OCI-M2 (cell line): ENCODE data around the gene WNT16.
"Not testable (repeated sequence)": the region's sequence is repeated elsewhere in the genome, so short reads cannot be mapped to it uniquely, and the experiment has no call there.

ENCODE experiments used
- DNase-seq: peaks from one replicate; lab custom pipeline; 2025; ENCODE audit not compliant: unreplicated experiment; lab: John Stamatoyannopoulos, UW

WNT16 gene

GRCh38 chr7:121305109-121305508, 23.7 kb upstream of the WNT16 start:
- DNase-seq, result no peak

- DNase-seq, result no peak
Measured at GRCh38 chr7:121306565-121306964, 22.2 kb upstream of the WNT16 start.

GRCh38 chr7:121307021-121307574, 21.7 kb upstream of the WNT16 start:
- no peak for DNase-seq

- DNase-seq, result no peak
Measured at GRCh38 chr7:121313220-121313792, 15.5 kb upstream of the WNT16 start.

- DNase-seq, result no peak
Measured at GRCh38 chr7:121313793-121314676, 14.8 kb upstream of the WNT16 start.

- not testable (repeated sequence) for DNase-seq
Measured at GRCh38 chr7:121315170-121315569, 13.6 kb upstream of the WNT16 start.

- DNase-seq, result no peak
Measured at GRCh38 chr7:121322460-121322859, 6.3 kb upstream of the WNT16 start.

- no peak for DNase-seq
Measured at GRCh38 chr7:121323515-121324302, 5.1 kb upstream of the WNT16 start.

- no peak for DNase-seq
Measured at GRCh38 chr7:121327671-121328070, 1.1 kb upstream of the WNT16 start.

- DNase-seq, result no peak
Measured at GRCh38 chr7:121329191-121330052, 622 bp downstream of the WNT16 start.

- DNase-seq, result no peak
Measured at GRCh38 chr7:121330053-121330833, 1.4 kb downstream of the WNT16 start.

- DNase-seq, result no peak
Measured at GRCh38 chr7:121331048-121331447, 2.2 kb downstream of the WNT16 start.

- no peak for DNase-seq
Measured at GRCh38 chr7:121331574-121331973, 2.8 kb downstream of the WNT16 start.

- DNase-seq, result no peak
Measured at GRCh38 chr7:121334376-121334775, 5.6 kb downstream of the WNT16 start.

- DNase-seq, result no peak
Measured at GRCh38 chr7:121334875-121335648, 6.3 kb downstream of the WNT16 start.

GRCh38 chr7:121336579-121336978, 7.8 kb downstream of the WNT16 start:
- no peak for DNase-seq

- DNase-seq, result no peak
Measured at GRCh38 chr7:121337398-121337797, 8.6 kb downstream of the WNT16 start.

- no peak for DNase-seq
Measured at GRCh38 chr7:121339082-121339481, 10.3 kb downstream of the WNT16 start.

- DNase-seq, result no peak
Measured at GRCh38 chr7:121341933-121342332, 13.1 kb downstream of the WNT16 start.
